Body of pancreas (tissue), 4 donors: ENCODE results near the gene RHBDF2. TPM values are rescaled to one million over a fixed set of nuclear protein-coding genes. Genes with fewer than 3 reads are reported as not detected.
"Not testable (repeated sequence)": the region's sequence is repeated elsewhere in the genome, so short reads cannot be mapped to it uniquely, and the experiment has no call there.

Experiments used
- ATAC-seq: fragments of 150-250 bp; one replicate; pipeline ENCODE4 v1.9.1; 2016
- DNase-seq, 4 donors: peaks; one replicate each; pipeline ENCODE4 v3.0.0-alpha.2; 2019
- H3K27ac ChIP-seq, 4 donors: fragments of 200-600 bp; sonication (generic); 1 replicate in 3 of 4; 2 replicates in 1 of 4; pipeline versions ENCODE4 v1.5.1 to v1.6.1; 2016 to 2019; ENCODE audit warnings: mild to moderate bottlenecking in 1 of 4, mixed read lengths in 1 of 4, moderate library complexity in 1 of 4
- H3K27me3 ChIP-seq, 2 donors: fragments of 200-600 bp; sonication (generic); one replicate each; pipeline ENCODE4 v1.6.0; 2016; ENCODE audit warnings: mild to moderate bottlenecking in 1 of 2
- H3K36me3 ChIP-seq, 2 donors: fragments of 200-600 bp; sonication (generic); replicated peaks in 1 of 2; 2 replicates each; pipeline ENCODE4 v1.5.1; 2016; ENCODE audit warnings: low read depth in 2 of 2; ENCODE audit not compliant: insufficient read depth in 1 of 2
- H3K4me1 ChIP-seq: fragments of 200-600 bp; sonication (generic); one replicate; pipeline ENCODE4 v1.6.0; 2016
- H3K4me3 ChIP-seq, 2 donors: fragments of 200-600 bp; sonication (generic); 1 replicate in 1 of 2; 2 replicates in 1 of 2; pipeline ENCODE4 v1.5.1; 2016 to 2019
- H3K9me3 ChIP-seq, 3 donors: fragments of 200-600 bp; sonication (generic); 1 replicate in 2 of 3; 2 replicates in 1 of 3; pipeline ENCODE4 v1.5.1; 2016
- CTCF ChIP-seq, 7 experiments: fragments of 450-650 bp in 4 of 7; fragments of 200-600 bp in 3 of 7; sonication (generic) in 3 of 7; IDR thresholded peaks; one replicate each; pipeline ENCODE4 v1.5.1; 2016 to 2019; ENCODE audit warnings: antibody characterized with exemption in 7 of 7
- POLR2A ChIP-seq, 3 donors: fragments of 450-650 bp; IDR thresholded peaks; one replicate each; pipeline ENCODE4 v1.6.1; 2016; ENCODE audit warnings: antibody characterized with exemption in 3 of 3, mild to moderate bottlenecking in 2 of 3
- WGBS, 2 donors: methylation state at CpG; one replicate each; pipeline ENCODE4 v1.1.5; 2017; 5-methylcytosine and 5-hydroxymethylcytosine counted together
- intact Hi-C: fragments of 100-400 bp; cut with DNase I; formaldehyde crosslinking; loops from one replicate; pipeline ENCODE4 v1.15.1; 2023
- total RNA-seq, 2 donors: library from RNA; depleted of rRNA; stranded (reverse); fragments of >200 nt; gene quantifications; one replicate each; pipeline ENCODE4 v1.1.0, GENCODE V29; 2016

RHBDF2 gene
- total RNA-seq, 2 donors from 2014 or later: 23.1 to 48.1 TPM

DNA sequence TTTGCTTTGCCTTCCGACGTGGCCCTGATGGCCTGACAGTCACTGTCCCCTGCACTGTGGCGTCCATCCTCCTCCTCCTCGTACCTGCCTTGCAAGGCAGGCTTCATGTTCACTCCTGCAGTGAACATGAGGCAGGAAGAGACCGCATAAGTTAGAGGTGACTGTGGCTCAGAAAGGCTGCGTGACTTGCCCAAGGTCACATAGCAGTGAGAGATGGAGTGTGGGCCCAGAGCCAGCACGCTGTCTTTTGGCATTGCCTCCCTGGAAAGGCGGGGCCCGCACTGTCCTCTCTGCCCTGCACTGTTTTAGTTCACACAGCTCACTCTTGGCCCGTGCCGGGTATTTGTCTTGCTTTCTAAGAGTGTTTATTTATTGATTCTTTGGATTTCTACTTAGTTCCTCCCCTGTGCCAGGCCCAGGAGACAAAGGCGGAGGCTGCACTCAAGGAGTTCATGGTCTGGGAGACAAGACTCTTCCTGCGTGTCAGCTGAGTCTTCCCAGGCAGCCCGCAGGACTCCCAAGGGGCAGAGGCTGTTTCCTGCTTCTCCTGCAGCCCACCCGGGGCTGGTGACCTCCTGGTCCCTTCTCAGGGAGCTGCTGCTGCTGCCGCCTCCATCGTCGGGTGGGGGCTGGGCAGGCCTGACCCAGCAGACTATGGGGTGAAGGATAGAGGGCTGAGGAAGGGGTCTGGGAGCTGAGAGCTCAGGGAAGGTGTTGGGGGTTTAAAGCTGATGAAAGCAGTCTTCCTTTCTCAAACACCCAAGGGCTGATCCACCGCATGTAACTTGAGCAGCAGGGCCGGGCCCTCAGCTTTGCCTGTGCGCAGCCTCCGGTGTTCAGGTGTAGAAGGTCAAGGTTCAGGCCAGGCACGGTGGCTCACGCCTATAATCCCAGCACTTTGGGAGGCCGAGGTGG is 23.6 kb upstream of the RHBDF2 start:
- intact Hi-C loops: loop anchor here (5.0 to 10.0 kb wide), 2 partner anchors 102 to 190 kb away; partner anchors contain the start of gene MXRA7
- Histone ChIP-seq H3K27ac (peak overlapping the region; percentile 10 to 48 (median 22)), H3K9me3 (no peaks in the 10 kb centered on the region), H3K4me3 (no peak overlapping the region), H3K27me3 (peaks cover 0 to 4% of the 10 kb centered on the region in 2 donors), H3K36me3 (no peaks in the 10 kb centered on the region), H3K4me1 (peaks cover 28% of the 10 kb centered on the region)
- DNase-seq (peak; percentile 78 to 85 (median 80)), ATAC-seq (peak; percentile 65)
- TF ChIP-seq CTCF (IDR thresholded peaks at IDR 0.05) (no peak), POLR2A (IDR thresholded peaks at IDR 0.05) (no peak)
- WGBS, 2 donors: 17 to 28% methylated on average over 21 to 25 of the region's 25 CpGs

GRCh38 chr17:76523084-76524037 is 22.1 kb upstream of the RHBDF2 start:
- H3K27ac ChIP-seq: no peak overlapping the region
- peaks cover 0 to 4% of the 10 kb centered on the region in 2 donors for H3K27me3 ChIP-seq
- no peaks in the 10 kb centered on the region for H3K36me3 ChIP-seq
- TF ChIP-seq POLR2A (IDR thresholded peaks at IDR 0.05): no peak
- TF ChIP-seq CTCF (IDR thresholded peaks at IDR 0.05): peak; percentile 96 to 99 (median 98)
- peak; percentile 67 to 78 (median 72) for DNase-seq
- peaks cover 23% of the 10 kb centered on the region for H3K4me1 ChIP-seq
- WGBS, 2 donors: 18 to 63% methylated on average over 9 to 35 of the region's 35 CpGs
- intact Hi-C loops: loop anchor here (5.0 to 10.0 kb wide), 2 partner anchors 104 to 191 kb away; partner anchors contain the start of gene MXRA7
- H3K9me3 ChIP-seq: no peaks in the 10 kb centered on the region
- no peak overlapping the region for H3K4me3 ChIP-seq
- peak; percentile 82 for ATAC-seq

- H3K27me3 ChIP-seq, H3K27ac ChIP-seq, H3K4me3 ChIP-seq, H3K9me3 ChIP-seq, ATAC-seq, H3K36me3 ChIP-seq, DNase-seq: not testable (repeated sequence)
- H3K4me1 ChIP-seq: peaks cover 23% of the 10 kb centered on the region
- WGBS, 2 donors: 57% methylated on average over 8 to 10 of the region's 10 CpGs
- intact Hi-C loops: loop anchor here (5.0 to 10.0 kb wide), 2 partner anchors 106 to 193 kb away; partner anchors contain the start of gene MXRA7
Observed at GRCh38 chr17:76521683-76522082, 20.5 kb upstream of the RHBDF2 start.

- intact Hi-C loops: loop anchor here (5.0 to 10.0 kb wide), 2 partner anchors 106 to 194 kb away; partner anchors contain the start of gene MXRA7
- H3K4me3 ChIP-seq: no peak overlapping the region
- ATAC-seq (no peak), DNase-seq (no peak)
- TF ChIP-seq POLR2A (IDR thresholded peaks at IDR 0.05): no peak
- no peak for TF ChIP-seq CTCF (IDR thresholded peaks at IDR 0.05)
- H3K27me3 ChIP-seq: peaks cover 0 to 4% of the 10 kb centered on the region in 2 donors
- no peaks in the 10 kb centered on the region for H3K9me3 ChIP-seq
- peaks cover 23% of the 10 kb centered on the region for H3K4me1 ChIP-seq
- H3K36me3 ChIP-seq: no peaks in the 10 kb centered on the region
- WGBS, 2 donors: 65 to 74% methylated on average over 6 to 7 of the region's 7 CpGs
- no peak overlapping the region for H3K27ac ChIP-seq
Observed at GRCh38 chr17:76521262-76521661, 20.0 kb upstream of the RHBDF2 start.
